Right atrium auricular region (tissue), 2 donors: ENCODE data around the gene MARCHF3. TPM values are rescaled to one million over a fixed set of nuclear protein-coding genes. Genes with fewer than 3 reads are reported as not detected.
"Not testable (repeated sequence)": the region's sequence is repeated elsewhere in the genome, so short reads cannot be mapped to it uniquely, and the experiment has no call there.

Source experiments
- DNase-seq: peaks from one replicate; pipeline ENCODE4 v3.0.0-alpha.2; 2019; ENCODE audit warnings: low spot score
- H3K27ac ChIP-seq, 2 donors: fragments of 200-600 bp; sonication (generic); 1 replicate in 1 of 2; 2 replicates in 1 of 2; pipeline ENCODE4 v1.5.1; 2016 to 2019
- H3K27me3 ChIP-seq, 2 donors: fragments of 200-600 bp; sonication (generic); one replicate each; pipeline versions ENCODE4 v1.5.1 to v1.6.0; 2017 to 2019
- H3K36me3 ChIP-seq: fragments of 200-600 bp; sonication (generic); one replicate; pipeline ENCODE4 v1.5.1; 2016
- H3K4me1 ChIP-seq, 2 donors: fragments of 200-600 bp; sonication (generic); one replicate each; pipeline versions ENCODE4 v1.5.1 to v1.6.0; 2017 to 2019
- H3K4me3 ChIP-seq, 2 donors: fragments of 200-600 bp; sonication (generic); 1 replicate in 1 of 2; 2 replicates in 1 of 2; pipeline ENCODE4 v1.5.1; 2017 to 2019; ENCODE audit warnings: mild to moderate bottlenecking in 1 of 2, moderate library complexity in 1 of 2
- H3K9me3 ChIP-seq, 2 donors: fragments of 200-600 bp; sonication (generic); one replicate each; pipeline ENCODE4 v1.5.1; 2019
- total RNA-seq, 2 donors: library from RNA; depleted of rRNA; stranded (reverse); fragments of >200 nt; gene quantifications; one replicate each; pipeline ENCODE4 v1.1.0, GENCODE V29; 2016
- TF ChIP-seq, protein P1 (sequence below), 2 donors: fragments of 200-600 bp; sonication (generic); IDR thresholded peaks; one replicate each; pipeline ENCODE4 v1.5.1; 2019; ENCODE audit warnings: antibody characterized with exemption in 2 of 2

Gene MARCHF3
- total RNA-seq, 2 donors from 2014 or later: 14.5 to 19.7 TPM

DNA sequence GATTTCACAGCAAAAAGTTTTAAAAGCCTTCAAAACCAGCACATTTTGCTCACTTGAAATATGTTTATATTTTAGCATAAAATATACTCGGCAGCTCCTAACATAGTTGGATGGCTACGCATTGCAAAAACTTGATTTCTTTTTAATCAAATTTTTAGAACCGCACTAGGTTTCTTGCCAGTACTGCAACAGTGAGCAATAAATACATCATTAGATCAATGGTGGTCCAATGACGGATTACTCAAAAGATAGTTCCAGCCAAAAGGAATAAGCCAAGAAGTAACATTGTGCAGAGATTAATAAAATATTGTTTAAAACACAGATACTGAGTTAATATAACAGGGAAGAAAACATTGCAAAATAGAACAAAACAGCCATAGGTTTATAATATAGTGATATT, 5.5 kb downstream of the MARCHF3 start:
- Histone ChIP-seq H3K36me3 (no peaks in the 10 kb centered on the region), H3K27me3 (no peaks in the 10 kb centered on the region), H3K27ac (no peak overlapping the region), H3K9me3 (no peaks in the 10 kb centered on the region), H3K4me3 (no peak overlapping the region), H3K4me1 (peaks cover 0 to 19% of the 10 kb centered on the region in 2 donors)
- DNase-seq: no peak
- TF ChIP-seq, protein P1, sequence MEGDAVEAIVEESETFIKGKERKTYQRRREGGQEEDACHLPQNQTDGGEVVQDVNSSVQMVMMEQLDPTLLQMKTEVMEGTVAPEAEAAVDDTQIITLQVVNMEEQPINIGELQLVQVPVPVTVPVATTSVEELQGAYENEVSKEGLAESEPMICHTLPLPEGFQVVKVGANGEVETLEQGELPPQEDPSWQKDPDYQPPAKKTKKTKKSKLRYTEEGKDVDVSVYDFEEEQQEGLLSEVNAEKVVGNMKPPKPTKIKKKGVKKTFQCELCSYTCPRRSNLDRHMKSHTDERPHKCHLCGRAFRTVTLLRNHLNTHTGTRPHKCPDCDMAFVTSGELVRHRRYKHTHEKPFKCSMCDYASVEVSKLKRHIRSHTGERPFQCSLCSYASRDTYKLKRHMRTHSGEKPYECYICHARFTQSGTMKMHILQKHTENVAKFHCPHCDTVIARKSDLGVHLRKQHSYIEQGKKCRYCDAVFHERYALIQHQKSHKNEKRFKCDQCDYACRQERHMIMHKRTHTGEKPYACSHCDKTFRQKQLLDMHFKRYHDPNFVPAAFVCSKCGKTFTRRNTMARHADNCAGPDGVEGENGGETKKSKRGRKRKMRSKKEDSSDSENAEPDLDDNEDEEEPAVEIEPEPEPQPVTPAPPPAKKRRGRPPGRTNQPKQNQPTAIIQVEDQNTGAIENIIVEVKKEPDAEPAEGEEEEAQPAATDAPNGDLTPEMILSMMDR (IDR thresholded peaks at IDR 0.05): no peak

DNA sequence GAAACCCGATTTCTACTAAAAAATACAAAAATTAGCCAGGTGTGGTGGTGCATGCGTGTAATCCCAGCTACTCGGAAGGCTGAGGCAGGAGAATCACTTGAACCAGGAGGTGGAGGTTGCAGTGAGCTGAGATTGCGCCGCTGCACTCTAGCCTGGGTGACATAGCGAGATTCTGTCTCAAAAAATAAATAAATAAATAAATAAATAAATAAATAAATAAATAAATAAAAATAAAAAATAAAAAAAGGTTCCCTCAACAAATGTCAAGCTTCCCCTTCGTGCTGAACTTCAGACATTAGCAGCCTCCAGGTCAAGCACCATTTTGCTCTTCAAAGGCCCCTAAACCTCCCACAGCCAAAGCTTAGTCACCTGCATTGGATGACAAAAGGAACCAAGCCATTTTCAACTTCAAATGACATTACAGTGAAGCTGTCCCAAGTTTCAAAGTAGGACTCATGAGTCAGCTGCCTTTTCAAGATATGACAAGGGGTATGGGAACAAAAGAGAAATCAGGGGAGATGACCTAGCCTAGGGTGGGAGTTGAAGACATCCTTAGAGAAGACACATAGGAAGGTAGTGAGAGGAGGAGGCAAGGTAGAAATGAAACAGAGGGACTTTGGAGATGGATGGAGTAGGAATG, 6.7 kb downstream of the MARCHF3 start:
- peaks cover 0 to 13% of the 10 kb centered on the region in 2 donors for H3K4me1 ChIP-seq
- not testable (repeated sequence) for H3K4me3 ChIP-seq, H3K9me3 ChIP-seq, H3K27ac ChIP-seq, DNase-seq, H3K27me3 ChIP-seq, H3K36me3 ChIP-seq

DNA sequence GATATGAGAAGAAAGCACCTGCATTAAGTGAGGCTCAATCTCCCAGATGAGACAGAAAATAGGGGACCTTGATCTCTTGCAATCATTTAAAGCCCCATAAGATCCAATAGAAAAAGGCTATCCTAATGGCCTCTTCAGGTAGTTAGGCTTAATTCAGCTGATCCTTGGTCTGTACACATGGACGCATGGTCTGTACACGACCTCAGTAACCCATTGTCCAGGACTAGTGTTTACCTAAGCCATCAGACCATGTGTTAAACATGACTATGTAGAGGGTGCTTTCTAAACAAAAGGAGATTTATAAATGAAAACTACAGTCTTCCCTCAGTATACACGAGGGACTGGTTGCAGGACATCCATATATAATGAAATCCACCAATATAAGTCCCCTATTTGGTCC, 7.5 kb downstream of the MARCHF3 start:
- Histone ChIP-seq H3K27me3 (no peaks in the 10 kb centered on the region), H3K4me1 (peaks cover 0 to 10% of the 10 kb centered on the region in 2 donors), H3K36me3 (no peaks in the 10 kb centered on the region), H3K4me3 (no peak overlapping the region), H3K27ac (no peak overlapping the region), H3K9me3 (no peaks in the 10 kb centered on the region)
- TF ChIP-seq, protein P1 (IDR thresholded peaks at IDR 0.05): no peak
- no peak for DNase-seq

DNA sequence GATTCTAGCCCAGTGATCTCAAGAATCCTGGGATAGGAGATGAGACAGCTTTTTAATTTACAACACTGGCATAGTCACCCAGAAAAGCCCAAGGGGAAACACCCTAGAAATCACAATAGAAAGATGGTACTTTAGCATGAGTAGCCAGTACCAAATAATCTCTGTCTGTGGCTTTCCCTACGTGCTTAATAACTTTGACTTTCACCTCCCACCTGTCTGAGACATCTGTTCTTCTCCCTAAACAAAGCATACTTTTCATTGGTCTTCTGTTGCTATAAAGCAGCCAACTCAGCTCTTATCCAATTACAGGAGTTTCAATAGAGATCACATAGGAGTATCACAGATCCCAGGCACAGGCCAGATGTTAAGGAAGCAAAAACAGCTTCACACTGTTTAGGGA, 10.4 kb downstream of the MARCHF3 start:
- Histone ChIP-seq H3K27me3 (no peaks in the 10 kb centered on the region), H3K27ac (no peak overlapping the region), H3K4me1 (no peaks in the 10 kb centered on the region), H3K4me3 (no peak overlapping the region), H3K36me3 (no peaks in the 10 kb centered on the region), H3K9me3 (no peaks in the 10 kb centered on the region)
- TF ChIP-seq, protein P1 (IDR thresholded peaks at IDR 0.05): no peak
- DNase-seq: no peak

DNA sequence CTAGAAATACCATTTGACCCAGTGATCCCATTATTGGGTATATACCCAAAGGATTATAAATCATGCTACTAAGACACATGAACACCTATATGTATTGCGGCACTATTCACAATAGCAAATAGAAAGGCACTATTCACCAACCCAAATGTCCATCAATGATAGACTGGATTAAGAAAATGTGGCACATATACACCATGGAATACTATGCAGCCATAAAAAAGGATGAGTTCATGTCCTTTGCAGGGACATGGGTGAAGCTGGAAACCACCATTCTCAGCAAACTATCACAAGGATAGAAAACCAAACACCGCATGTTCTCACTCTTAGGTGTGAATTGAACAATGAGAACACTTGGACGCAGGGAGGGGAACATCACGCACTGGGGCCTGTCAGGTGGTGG, 13.6 kb downstream of the MARCHF3 start:
- not testable (repeated sequence) for H3K36me3 ChIP-seq

DNA sequence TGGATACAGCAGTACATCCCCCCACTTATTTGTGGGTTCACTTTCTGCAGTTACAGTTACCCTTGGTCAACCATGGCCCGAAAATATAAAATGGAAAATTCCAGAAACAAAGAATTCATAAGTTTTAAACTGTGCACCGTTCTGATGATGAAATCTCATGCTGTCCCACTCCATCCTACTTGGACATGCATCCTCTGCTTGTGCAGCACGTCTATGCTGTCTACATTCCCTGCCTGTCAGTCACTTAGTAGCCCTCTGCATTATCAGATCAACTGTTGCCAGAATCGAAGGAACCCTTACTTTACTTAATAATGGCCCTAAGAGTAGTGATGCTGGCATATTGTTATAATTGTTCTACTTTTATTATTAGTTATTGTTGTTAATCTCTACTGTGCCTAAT, 14.6 kb downstream of the MARCHF3 start:
- peaks cover 0 to 26% of the 10 kb centered on the region in 2 donors for H3K4me1 ChIP-seq
- no peak overlapping the region for H3K4me3 ChIP-seq
- H3K27ac ChIP-seq: no peak overlapping the region
- H3K36me3 ChIP-seq: no peaks in the 10 kb centered on the region
- no peaks in the 10 kb centered on the region for H3K27me3 ChIP-seq
- TF ChIP-seq, protein P1 (IDR thresholded peaks at IDR 0.05): no peak
- H3K9me3 ChIP-seq: no peaks in the 10 kb centered on the region
- no peak for DNase-seq

More for the DNA sequence above, 13.6 kb downstream of the MARCHF3 start:
- DNase-seq, H3K27ac ChIP-seq, H3K9me3 ChIP-seq, H3K4me3 ChIP-seq, H3K27me3 ChIP-seq: not testable (repeated sequence)
- peaks cover 0 to 16% of the 10 kb centered on the region in 2 donors for H3K4me1 ChIP-seq

DNA sequence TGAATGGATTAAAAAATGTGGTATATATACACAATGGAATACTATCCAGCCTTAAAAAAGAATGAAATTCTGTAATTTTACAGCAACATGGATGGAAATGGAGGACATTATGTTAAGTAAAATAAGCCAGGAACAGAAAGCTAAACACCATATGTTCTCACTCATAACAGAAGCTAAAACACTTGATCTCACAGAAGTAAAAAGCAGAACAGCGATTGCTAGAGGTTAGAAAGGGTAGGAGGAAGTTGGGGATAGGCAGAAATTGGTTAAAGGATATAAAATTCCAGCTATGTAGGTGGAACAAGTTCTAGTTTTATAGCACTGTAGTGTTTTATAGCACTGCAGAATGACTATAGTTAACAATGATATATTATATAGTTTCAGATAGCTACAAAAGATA, 15.8 kb downstream of the MARCHF3 start:
- Histone ChIP-seq H3K4me3 (no peak overlapping the region), H3K27me3 (no peaks in the 10 kb centered on the region), H3K9me3 (no peaks in the 10 kb centered on the region), H3K4me1 (peaks cover 0 to 37% of the 10 kb centered on the region in 2 donors), H3K36me3 (no peaks in the 10 kb centered on the region), H3K27ac (no peak overlapping the region)
- DNase-seq: no peak
- TF ChIP-seq, protein P1 (IDR thresholded peaks at IDR 0.05): no peak
